A673 (cell line): Measurements from ENCODE around the gene LAMB2. TPM values are rescaled to one million over a fixed set of nuclear protein-coding genes. Genes with fewer than 3 reads are reported as not detected.

Source experiments
- BruUV-seq: library from RNA; stranded (reverse); fragments of 400-500 nt; replicated peaks from 2 replicates; lab custom pipeline; 2021; lab: Mats Ljungman, UMichigan
- CTCF ChIA-PET: fragments of 300-600 bp; sonication (Branson Sonifier 250); formaldehyde crosslinking; loops from one replicate; lab custom pipeline; 2022; ENCODE audit warnings: antibody characterized with exemption; lab: Charles Lee
- POLR2A ChIA-PET: fragments of 300-600 bp; sonication (Branson Sonifier 250); formaldehyde crosslinking; loops from one replicate; lab custom pipeline; 2022; ENCODE audit warnings: antibody characterized with exemption; ENCODE audit not compliant: low non-redundant PET; lab: Charles Lee
- DNase-seq: peaks from one replicate; pipeline ENCODE4 v3.0.0-alpha.2; 2015; ENCODE audit warnings: low spot score
- H3K27ac ChIP-seq: fragments of 200-600 bp; sonication (generic); 2 replicates; pipeline ENCODE4 v1.5.1; 2016; ENCODE audit warnings: mixed run types, low read depth, mild to moderate bottlenecking, mixed read lengths, antibody characterized with exemption, low read length; ENCODE audit not compliant: poor library complexity, severe bottlenecking
- H3K27me3 ChIP-seq: fragments of 200-600 bp; sonication (generic); replicated peaks from 2 replicates; pipeline ENCODE4 v1.6.1; 2017; ENCODE audit warnings: mixed run types, low read depth, mild to moderate bottlenecking, mixed read lengths, antibody characterized with exemption, low read length; ENCODE audit not compliant: insufficient read depth, poor library complexity
- H3K36me3 ChIP-seq: fragments of 200-600 bp; sonication (generic); 2 replicates; pipeline ENCODE4 v1.6.1; 2016; ENCODE audit warnings: mixed run types, mild to moderate bottlenecking, mixed read lengths, antibody characterized with exemption, low read length; ENCODE audit not compliant: insufficient read depth, poor library complexity, severe bottlenecking
- H3K4me1 ChIP-seq: fragments of 200-600 bp; sonication (generic); 2 replicates; pipeline ENCODE4 v1.6.1; 2017; ENCODE audit warnings: mixed run types, mild to moderate bottlenecking, mixed read lengths, antibody characterized with exemption, low read length; ENCODE audit not compliant: insufficient read depth, poor library complexity, severe bottlenecking
- H3K4me3 ChIP-seq: fragments of 200-600 bp; sonication (generic); 2 replicates; pipeline ENCODE4 v1.5.1; 2016; ENCODE audit warnings: low read depth, mixed run types, mild to moderate bottlenecking, mixed read lengths, low read length; ENCODE audit not compliant: poor library complexity, severe bottlenecking
- H3K9me3 ChIP-seq: fragments of 200-600 bp; sonication (generic); 2 replicates; pipeline ENCODE4 v1.6.1; 2016; ENCODE audit warnings: mixed run types, low read depth, mild to moderate bottlenecking, mixed read lengths, antibody characterized with exemption, low read length; ENCODE audit not compliant: poor library complexity, severe bottlenecking
- EZH2 ChIP-seq: fragments of 200-600 bp; sonication (generic); IDR thresholded peaks from 2 replicates; pipeline ENCODE4 v1.6.1; 2017; ENCODE audit warnings: borderline replicate concordance, low read depth, mild to moderate bottlenecking, mixed read lengths, antibody characterized with exemption, low read length; ENCODE audit not compliant: poor library complexity, severe bottlenecking
- intact Hi-C: fragments of 100-400 bp; cut with micrococcal nuclease; formaldehyde crosslinking; loops from one replicate; pipeline ENCODE4 v1.10.0; 2022; ENCODE audit not compliant: unreplicated experiment
- total RNA-seq: library from RNA; stranded (reverse); gene quantifications from 2 replicates; pipeline ENCODE4 v1.2.3, GENCODE V29; 2021
- TF ChIP-seq, protein P1 (sequence below): fragments of 300-800, 200-600 bp; sonication (generic); conservative IDR thresholded peaks from 2 replicates; pipeline ENCODE4 v1.5.1; 2017; ENCODE audit warnings: low read depth, mild to moderate bottlenecking, antibody characterized with exemption, low read length, moderate library complexity, mixed read lengths

LAMB2 gene
- total RNA-seq, 1 experiment from 2014 or later: 45.9 TPM

DNA sequence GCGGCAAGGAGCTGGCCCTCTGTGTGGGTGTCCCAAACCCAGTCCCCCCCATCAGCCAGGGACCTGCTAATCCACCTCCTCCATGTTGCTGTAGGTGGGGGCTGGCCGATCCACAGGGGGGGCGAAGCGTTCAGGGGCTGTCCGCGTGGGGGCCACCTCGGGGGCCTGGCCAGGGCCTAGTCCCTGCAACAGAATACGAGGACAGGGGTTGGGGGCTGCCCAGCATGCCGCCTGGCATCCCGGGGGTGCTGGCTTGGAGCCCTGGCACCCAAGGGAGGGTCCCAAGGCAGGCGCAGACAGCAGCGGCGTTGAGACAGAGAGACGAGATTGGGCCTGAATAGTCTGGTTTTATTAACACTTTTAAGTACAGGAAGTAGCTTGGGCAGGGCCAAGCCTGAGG is 24.5 kb downstream of the LAMB2 start:
- Histone ChIP-seq H3K27ac (no peak overlapping the region), H3K27me3 (no peaks in the 10 kb centered on the region), H3K9me3 (no peaks in the 10 kb centered on the region), H3K36me3 (peaks cover 11% of the 10 kb centered on the region), H3K4me3 (no peak overlapping the region), H3K4me1 (peaks cover 6% of the 10 kb centered on the region)
- DNase-seq: no peak
- ChIA-PET CTCF (no interaction called here), POLR2A (no interaction called here)
- no TSS peak for BruUV-seq
- intact Hi-C loops: no loop called here
- TF ChIP-seq, protein P1, sequence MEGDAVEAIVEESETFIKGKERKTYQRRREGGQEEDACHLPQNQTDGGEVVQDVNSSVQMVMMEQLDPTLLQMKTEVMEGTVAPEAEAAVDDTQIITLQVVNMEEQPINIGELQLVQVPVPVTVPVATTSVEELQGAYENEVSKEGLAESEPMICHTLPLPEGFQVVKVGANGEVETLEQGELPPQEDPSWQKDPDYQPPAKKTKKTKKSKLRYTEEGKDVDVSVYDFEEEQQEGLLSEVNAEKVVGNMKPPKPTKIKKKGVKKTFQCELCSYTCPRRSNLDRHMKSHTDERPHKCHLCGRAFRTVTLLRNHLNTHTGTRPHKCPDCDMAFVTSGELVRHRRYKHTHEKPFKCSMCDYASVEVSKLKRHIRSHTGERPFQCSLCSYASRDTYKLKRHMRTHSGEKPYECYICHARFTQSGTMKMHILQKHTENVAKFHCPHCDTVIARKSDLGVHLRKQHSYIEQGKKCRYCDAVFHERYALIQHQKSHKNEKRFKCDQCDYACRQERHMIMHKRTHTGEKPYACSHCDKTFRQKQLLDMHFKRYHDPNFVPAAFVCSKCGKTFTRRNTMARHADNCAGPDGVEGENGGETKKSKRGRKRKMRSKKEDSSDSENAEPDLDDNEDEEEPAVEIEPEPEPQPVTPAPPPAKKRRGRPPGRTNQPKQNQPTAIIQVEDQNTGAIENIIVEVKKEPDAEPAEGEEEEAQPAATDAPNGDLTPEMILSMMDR: no peak
- no peak for TF ChIP-seq EZH2

DNA sequence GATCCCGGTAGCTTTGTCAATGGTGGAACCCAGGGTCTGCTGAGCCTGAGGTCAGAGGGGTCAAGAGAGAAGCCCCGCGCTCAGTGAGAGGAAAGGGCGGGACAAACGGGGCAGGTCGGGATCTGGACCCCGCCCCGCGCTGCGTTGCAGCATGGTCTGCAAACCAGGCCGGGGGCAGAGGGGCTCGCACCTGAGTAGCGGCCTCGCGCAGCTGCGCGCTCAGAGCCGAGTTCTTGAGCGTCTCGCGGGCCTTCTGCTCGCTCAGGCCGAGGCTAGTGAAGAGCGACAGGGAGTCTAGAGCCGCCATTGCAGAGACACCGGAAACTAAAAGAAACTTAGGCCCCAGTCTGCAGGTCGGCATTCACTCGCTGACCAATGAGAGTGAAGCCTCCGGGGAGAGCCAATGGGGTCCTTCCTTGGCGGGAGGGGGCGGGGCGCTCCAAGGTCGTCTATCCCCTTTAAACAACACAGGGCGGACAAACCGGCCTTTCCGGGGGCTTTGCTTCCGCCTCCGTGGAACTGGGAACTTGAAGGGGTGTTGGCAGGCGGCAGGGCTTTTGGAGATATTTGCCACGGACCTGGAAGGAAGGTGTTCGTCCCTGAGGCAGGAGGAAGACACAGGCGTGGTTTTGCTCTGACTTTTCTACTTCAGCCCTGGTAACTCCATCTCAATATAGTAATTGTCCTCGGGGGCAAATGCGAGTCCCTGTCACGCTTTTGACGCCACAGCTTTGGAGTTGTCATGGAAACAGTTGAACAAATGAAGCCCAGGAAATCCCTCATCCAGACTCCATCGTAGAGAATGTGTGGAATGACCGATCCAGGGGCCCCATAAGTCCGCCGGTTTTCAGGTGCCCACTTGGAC is 28.2 kb downstream of the LAMB2 start, which contains the start of gene QARS1:
QARS1 (minus strand) TSS at position 331 of the 865 bp plus-strand sequence; CDS start at position 307, 24 bp downstream.
- peak; percentile 90 for DNase-seq
- TF ChIP-seq, protein P1: no peak
- no peak for TF ChIP-seq EZH2
- Histone ChIP-seq H3K4me3 (peak within 1 kb of the TSS; percentile 70), H3K27me3 (no peaks in the 10 kb centered on the region), H3K4me1 (peaks cover 7% of the 10 kb centered on the region), H3K36me3 (peaks cover 23% of the 10 kb centered on the region), H3K27ac (peak within 1 kb of the TSS; percentile 85), H3K9me3 (no peaks in the 10 kb centered on the region)
- ChIA-PET POLR2A (no interaction called here), CTCF (no interaction called here)
- TSS peak; percentile 85 for BruUV-seq
- intact Hi-C loops: no loop called here

DNA sequence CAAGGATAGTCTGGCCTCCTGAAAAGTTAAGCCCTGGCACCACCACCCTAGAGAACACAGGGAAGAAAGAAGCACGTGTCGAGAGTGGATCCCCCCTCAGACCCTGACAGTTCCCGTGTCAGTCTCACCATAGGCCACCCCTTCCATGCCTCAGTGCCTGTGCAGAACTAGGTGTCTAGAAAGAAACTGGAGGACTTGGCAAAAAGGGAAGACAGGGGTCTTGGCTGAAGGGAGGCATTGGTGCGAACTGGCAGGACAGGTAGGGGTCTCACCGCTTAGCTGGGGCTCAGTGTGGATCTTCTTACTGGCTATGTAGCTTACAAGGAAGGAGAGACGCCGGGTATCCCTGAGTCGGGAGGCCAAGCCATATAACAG is 28.8 kb downstream of the LAMB2 start:
- H3K4me3 ChIP-seq: peak overlapping the region; percentile 70
- POLR2A ChIA-PET: interaction anchor here (0.5 kb wide), 1 partner anchor 76 kb away, joined by 12 read pairs; no protein-coding TSS in a partner anchor
- H3K9me3 ChIP-seq: no peaks in the 10 kb centered on the region
- peaks cover 7% of the 10 kb centered on the region for H3K4me1 ChIP-seq
- peak overlapping the region; percentile 85 for H3K27ac ChIP-seq
- peaks cover 24% of the 10 kb centered on the region for H3K36me3 ChIP-seq
- no peak for DNase-seq
- TF ChIP-seq, protein P1: no peak
- TF ChIP-seq EZH2: no peak
- CTCF ChIA-PET: no interaction called here
- no peaks in the 10 kb centered on the region for H3K27me3 ChIP-seq
- intact Hi-C loops: no loop called here
- TSS peak; percentile 50 for BruUV-seq
